SU-DHL-6 (cell line): ENCODE results near the gene TMIGD1.

Source experiments
- CTCF ChIP-seq: fragments of 200-600 bp; sonication (generic); IDR thresholded peaks from one replicate; pipeline ENCODE4 v1.5.1; 2017; ENCODE audit warnings: antibody characterized with exemption, mild to moderate bottlenecking, low read length, moderate library complexity; ENCODE audit not compliant: insufficient read depth, poor library complexity, severe bottlenecking
- EZH2phosphoT487 ChIP-seq: fragments of 200-600 bp; sonication (generic), shearing (Covaris generic); conservative IDR thresholded peaks from 2 replicates; pipeline ENCODE4 v1.6.1; 2018; ENCODE audit warnings: mild to moderate bottlenecking, antibody characterized with exemption, low read length, moderate library complexity, mixed read lengths

GRCh38 chr17:30382345-30382744 lies 48.5 kb upstream of the TMIGD1 start:
- TF ChIP-seq CTCF: no peak
- TF ChIP-seq EZH2phosphoT487: no peak
